Omental fat pad (tissue), 4 donors: ENCODE results near the gene FOSL2. TPM values are rescaled to one million over a fixed set of nuclear protein-coding genes. Genes with fewer than 3 reads are reported as not detected.

Experiments
- ATAC-seq: fragments of 150-250 bp; one replicate; pipeline ENCODE4 v1.9.1; 2016; ENCODE audit warnings: mild to moderate bottlenecking, moderate library complexity; ENCODE audit not compliant: low FRiP score
- DNase-seq: peaks from one replicate; pipeline ENCODE4 v3.0.0-alpha.2; 2019; ENCODE audit warnings: low spot score
- CTCF ChIP-seq, 3 donors: fragments of 450-650 bp; IDR thresholded peaks; one replicate each; pipeline ENCODE4 v1.5.1; 2016 to 2017; ENCODE audit warnings: antibody characterized with exemption in 3 of 3, mild to moderate bottlenecking in 3 of 3, moderate library complexity in 2 of 3
- total RNA-seq, 4 donors: library from RNA; depleted of rRNA; stranded (reverse); fragments of >200 nt; gene quantifications; one replicate each; pipeline ENCODE4 v1.1.0, GENCODE V29; 2016

FOSL2 gene
- total RNA-seq, 4 donors from 2014 or later: 115 to 350 (median 184) TPM

- no peak for TF ChIP-seq CTCF (IDR thresholded peaks at IDR 0.05)
- ATAC-seq (no peak), DNase-seq (no peak)
Measured at GRCh38 chr2:28433935-28434599, 41.4 kb downstream of the FOSL2 start.

GRCh38 chr2:28434600-28434989 lies 41.9 kb downstream of the FOSL2 start:
- ATAC-seq: no peak
- no peak for DNase-seq
- TF ChIP-seq CTCF (IDR thresholded peaks at IDR 0.05): no peak

- TF ChIP-seq CTCF (IDR thresholded peaks at IDR 0.05): no peak
- DNase-seq (no peak), ATAC-seq (no peak)
Measured at GRCh38 chr2:28435241-28435640, 42.6 kb downstream of the FOSL2 start.

- no peak for TF ChIP-seq CTCF (IDR thresholded peaks at IDR 0.05)
- DNase-seq (no peak), ATAC-seq (no peak)
Measured at GRCh38 chr2:28435814-28436351, 43.2 kb downstream of the FOSL2 start.

- no peak for DNase-seq
- TF ChIP-seq CTCF (IDR thresholded peaks at IDR 0.05): no peak
- ATAC-seq: no peak
Measured at GRCh38 chr2:28436525-28437051, 43.9 kb downstream of the FOSL2 start.

GRCh38 chr2:28437149-28437835 lies 44.6 kb downstream of the FOSL2 start:
- TF ChIP-seq CTCF (IDR thresholded peaks at IDR 0.05): no peak
- no peak for DNase-seq
- ATAC-seq: peak; percentile 52
